Adrenal gland (tissue), 12 donors: Measurements from ENCODE around the gene GJA3. TPM values are rescaled to one million over a fixed set of nuclear protein-coding genes. Genes with fewer than 3 reads are reported as not detected.
A peak's percentile ranks its signal among the peaks of the same experiment; 100 is the strongest.

Experiments
- DNase-seq, 7 donors: peaks; one replicate each; pipeline ENCODE4 v3.0.0-alpha.2; 2019 to 2020
- H3K27ac ChIP-seq, 5 donors: fragments of 200-600 bp; sonication (generic) in 4 of 5; 1 replicate in 3 of 5; 2 replicates in 2 of 5; pipeline versions ENCODE4 v1.5.1 to v1.8.0; 2016 to 2020; ENCODE audit warnings: mild to moderate bottlenecking in 1 of 5
- H3K27me3 ChIP-seq: fragments of 200-600 bp; 2 replicates; pipeline ENCODE4 v1.8.0; 2021
- H3K36me3 ChIP-seq, 2 donors: fragments of 200-600 bp; replicated peaks in 1 of 2; 1 replicate in 1 of 2; 2 replicates in 1 of 2; pipeline versions ENCODE4 v1.5.1 to v1.8.0; 2018 to 2022
- H3K4me1 ChIP-seq, 2 donors: fragments of 200-600 bp; replicated peaks in 1 of 2; 1 replicate in 1 of 2; 2 replicates in 1 of 2; pipeline versions ENCODE4 v1.5.1 to v1.8.0; 2018 to 2021
- H3K4me3 ChIP-seq, 4 donors: fragments of 200-600 bp; sonication (generic) in 3 of 4; one replicate each; pipeline ENCODE4 v1.5.1; 2016 to 2018
- H3K9me3 ChIP-seq, 3 donors: fragments of 200-600 bp; sonication (generic) in 1 of 3; replicated peaks in 1 of 3; 1 replicate in 2 of 3; 2 replicates in 1 of 3; pipeline versions ENCODE4 v1.5.1 to v1.8.0; 2016 to 2021
- POLR2A ChIP-seq, 2 donors: fragments of 450-650 bp; IDR thresholded peaks; one replicate each; pipeline ENCODE4 v1.6.1; 2017; ENCODE audit warnings: antibody characterized with exemption in 2 of 2, mild to moderate bottlenecking in 2 of 2, moderate library complexity in 1 of 2
- WGBS, 4 donors: extraction: QIAGEN DNeasy Blood & Tissue Kit in 2 of 4; methylation state at CpG; one replicate each; pipeline versions ENCODE4 v1.1.5 to v1.1.7; 2013 to 2017; 5-methylcytosine and 5-hydroxymethylcytosine counted together
- intact Hi-C, 2 donors: fragments of 100-400 bp; cut with DNase I; formaldehyde crosslinking; loops; one replicate each; pipeline versions ENCODE4 v1.14.1 to v1.15.0; 2022 to 2023
- polyA plus RNA-seq, 3 donors: library from polyadenylated mRNA; stranded (reverse); fragments of 200-250 nt in 2 of 3; fragments of 350-450 nt in 1 of 3; fragmentation: Illumina TruSeq in 1 of 3; extraction: RNeasy Lipid Tissue Mini Kit (QIAGEN cat#74804) in 1 of 3; gene quantifications; one replicate each; pipeline ENCODE4 v1.2.3, GENCODE V29; 2013 to 2014
- total RNA-seq, 9 donors: library from RNA; depleted of rRNA in 4 of 9; stranded (reverse); fragments of >200 nt in 4 of 9; fragments of 120-200 nt in 1 of 9; fragmentation: NEBNext Ultra II Directional in 1 of 9; extraction: Animal tissue kit (Norgen Biotek cat#: 25700) in 1 of 9; gene quantifications; one replicate each; pipeline versions ENCODE4 v1.1.0 to v1.2.4, GENCODE V29; 2013 to 2023
- TF ChIP-seq, protein P1 (sequence below), 6 experiments: fragments of 450-650 bp in 4 of 6; fragments of 200-600 bp in 2 of 6; sonication (generic) in 1 of 6; IDR thresholded peaks; 1 replicate in 5 of 6; 2 replicates in 1 of 6; pipeline versions ENCODE4 v1.5.1 to v1.8.0; 2016 to 2021; ENCODE audit warnings: antibody characterized with exemption in 6 of 6, mild to moderate bottlenecking in 2 of 6, moderate library complexity in 1 of 6
- donor health status: healthy with polysubstance abuse.
- donor health status: Bipolar disorder and iron deficiency.
- donor health status: DM: yes; HTN: yes; CAD: no.
- donor health status: DM: no; HTN: no; CAD: no.
- donor health status: DM: no; HTN: no; CAD: no.
- donor health status: DM: yes; HTN: yes; CAD: no.

The GJA3 gene
- total and polyA plus RNA-seq, 12 donors: under 0.01 TPM; not detected in 11

DNA sequence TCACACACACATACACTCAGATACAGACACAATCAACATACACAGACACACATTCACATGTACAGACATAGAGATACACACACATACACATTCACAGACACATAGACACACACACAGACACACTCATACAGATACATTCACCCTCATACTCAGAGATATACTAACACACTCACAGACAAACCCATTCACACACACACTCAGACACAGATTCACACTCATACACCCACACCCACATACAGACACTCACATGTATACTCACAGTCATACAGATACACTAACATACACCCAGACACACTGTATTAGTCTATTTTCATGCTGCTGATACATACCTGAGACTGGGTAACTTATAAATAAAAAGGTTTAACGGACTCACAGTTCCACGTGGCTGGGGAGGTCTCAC, 30.8 kb downstream of the GJA3 start:
- H3K27ac ChIP-seq: no peak overlapping the region
- H3K27me3 ChIP-seq: peaks cover 4% of the 10 kb centered on the region
- H3K4me1 ChIP-seq: peaks cover 11 to 13% of the 10 kb centered on the region in 2 donors
- H3K36me3 ChIP-seq: no peaks in the 10 kb centered on the region
- no peaks in the 10 kb centered on the region for H3K9me3 ChIP-seq
- no peak overlapping the region for H3K4me3 ChIP-seq
- WGBS, 4 donors: 68 to 81% (median 77%) methylated on average over 2 of the region's 2 CpGs
- intact Hi-C loops: no loop called here
- DNase-seq: no peak
- no peak for TF ChIP-seq POLR2A (IDR thresholded peaks at IDR 0.05)
- TF ChIP-seq, protein P1, sequence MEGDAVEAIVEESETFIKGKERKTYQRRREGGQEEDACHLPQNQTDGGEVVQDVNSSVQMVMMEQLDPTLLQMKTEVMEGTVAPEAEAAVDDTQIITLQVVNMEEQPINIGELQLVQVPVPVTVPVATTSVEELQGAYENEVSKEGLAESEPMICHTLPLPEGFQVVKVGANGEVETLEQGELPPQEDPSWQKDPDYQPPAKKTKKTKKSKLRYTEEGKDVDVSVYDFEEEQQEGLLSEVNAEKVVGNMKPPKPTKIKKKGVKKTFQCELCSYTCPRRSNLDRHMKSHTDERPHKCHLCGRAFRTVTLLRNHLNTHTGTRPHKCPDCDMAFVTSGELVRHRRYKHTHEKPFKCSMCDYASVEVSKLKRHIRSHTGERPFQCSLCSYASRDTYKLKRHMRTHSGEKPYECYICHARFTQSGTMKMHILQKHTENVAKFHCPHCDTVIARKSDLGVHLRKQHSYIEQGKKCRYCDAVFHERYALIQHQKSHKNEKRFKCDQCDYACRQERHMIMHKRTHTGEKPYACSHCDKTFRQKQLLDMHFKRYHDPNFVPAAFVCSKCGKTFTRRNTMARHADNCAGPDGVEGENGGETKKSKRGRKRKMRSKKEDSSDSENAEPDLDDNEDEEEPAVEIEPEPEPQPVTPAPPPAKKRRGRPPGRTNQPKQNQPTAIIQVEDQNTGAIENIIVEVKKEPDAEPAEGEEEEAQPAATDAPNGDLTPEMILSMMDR (IDR thresholded peaks at IDR 0.05): no peak

DNA sequence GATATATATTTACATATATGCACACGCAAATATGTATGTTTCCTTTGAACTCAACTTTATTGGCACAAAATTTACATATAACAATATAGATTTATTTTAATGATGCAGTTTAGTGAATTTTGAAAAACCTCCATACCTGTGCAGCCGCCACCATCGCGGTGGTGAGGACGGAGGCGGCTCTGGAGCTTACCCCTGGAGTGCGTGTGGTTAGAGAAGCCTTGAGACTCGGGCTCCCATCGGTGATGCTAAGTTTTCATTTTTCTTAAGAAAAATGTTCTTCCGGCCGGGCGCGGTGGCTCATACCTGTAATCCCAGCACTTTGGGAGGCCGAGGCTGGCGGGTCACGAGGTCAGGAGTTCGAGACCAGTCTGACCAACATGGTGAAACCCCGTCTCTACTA, 31.8 kb downstream of the GJA3 start:
- H3K36me3 ChIP-seq: no peaks in the 10 kb centered on the region
- H3K4me1 ChIP-seq: peaks cover 11 to 13% of the 10 kb centered on the region in 2 donors
- peak overlapping the region in 2 of 4 donors; percentile 50 to 77 for H3K4me3 ChIP-seq
- TF ChIP-seq, protein P1 (IDR thresholded peaks at IDR 0.05): no peak
- TF ChIP-seq POLR2A (IDR thresholded peaks at IDR 0.05): no peak
- H3K27ac ChIP-seq: no peak overlapping the region
- peak in 1 of 7 donors; percentile 43 for DNase-seq
- 66 to 76% (median 73%) methylated on average over 14 to 18 of the region's 18 CpGs for WGBS, 4 donors
- H3K27me3 ChIP-seq: no peaks in the 10 kb centered on the region
- no peaks in the 10 kb centered on the region for H3K9me3 ChIP-seq
- intact Hi-C loops: no loop called here

DNA sequence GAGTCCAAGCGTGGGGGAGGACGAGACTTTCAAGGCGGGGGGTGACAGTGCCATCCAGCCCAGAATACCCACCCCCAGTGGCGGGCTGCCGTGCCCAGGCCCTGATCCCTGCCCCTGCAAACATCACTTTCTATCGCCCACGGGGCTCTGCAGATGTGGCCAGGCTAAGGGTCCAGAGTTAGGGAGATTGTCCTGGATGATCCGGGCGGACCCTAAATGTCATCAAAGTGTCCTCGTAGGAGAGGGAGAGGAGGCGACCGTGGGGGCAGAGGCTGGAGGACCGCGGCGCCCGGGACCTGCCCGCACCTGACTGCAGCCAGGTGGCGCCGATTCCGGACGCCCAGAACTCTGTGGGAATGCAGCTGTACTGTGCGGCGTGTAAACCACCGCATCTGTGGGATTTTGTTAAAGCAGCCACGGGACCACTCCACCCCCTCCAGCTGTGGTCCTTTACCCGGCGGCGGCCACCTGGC, 32.4 kb downstream of the GJA3 start:
- Histone ChIP-seq H3K27me3 (no peaks in the 10 kb centered on the region), H3K4me1 (peaks cover 11 to 13% of the 10 kb centered on the region in 2 donors), H3K9me3 (no peaks in the 10 kb centered on the region), H3K36me3 (no peaks in the 10 kb centered on the region), H3K4me3 (peak overlapping the region in 3 of 4 donors; percentile 18 to 77 (median 50)), H3K27ac (peak overlapping the region in 4 of 5 donors; percentile 79 to 89 (median 84))
- TF ChIP-seq, protein P1 (IDR thresholded peaks at IDR 0.05): peak in 5 of 6 experiments; percentile 18 to 23 (median 20)
- no peak for TF ChIP-seq POLR2A (IDR thresholded peaks at IDR 0.05)
- peak in 4 of 7 donors; percentile 27 to 52 (median 30) for DNase-seq
- intact Hi-C loops: no loop called here
- 1 to 3% (median 2%) methylated on average over 22 to 28 of the region's 28 CpGs; no CpG with 5 or more reads in 1 of the 4 donors for WGBS, 4 donors

DNA sequence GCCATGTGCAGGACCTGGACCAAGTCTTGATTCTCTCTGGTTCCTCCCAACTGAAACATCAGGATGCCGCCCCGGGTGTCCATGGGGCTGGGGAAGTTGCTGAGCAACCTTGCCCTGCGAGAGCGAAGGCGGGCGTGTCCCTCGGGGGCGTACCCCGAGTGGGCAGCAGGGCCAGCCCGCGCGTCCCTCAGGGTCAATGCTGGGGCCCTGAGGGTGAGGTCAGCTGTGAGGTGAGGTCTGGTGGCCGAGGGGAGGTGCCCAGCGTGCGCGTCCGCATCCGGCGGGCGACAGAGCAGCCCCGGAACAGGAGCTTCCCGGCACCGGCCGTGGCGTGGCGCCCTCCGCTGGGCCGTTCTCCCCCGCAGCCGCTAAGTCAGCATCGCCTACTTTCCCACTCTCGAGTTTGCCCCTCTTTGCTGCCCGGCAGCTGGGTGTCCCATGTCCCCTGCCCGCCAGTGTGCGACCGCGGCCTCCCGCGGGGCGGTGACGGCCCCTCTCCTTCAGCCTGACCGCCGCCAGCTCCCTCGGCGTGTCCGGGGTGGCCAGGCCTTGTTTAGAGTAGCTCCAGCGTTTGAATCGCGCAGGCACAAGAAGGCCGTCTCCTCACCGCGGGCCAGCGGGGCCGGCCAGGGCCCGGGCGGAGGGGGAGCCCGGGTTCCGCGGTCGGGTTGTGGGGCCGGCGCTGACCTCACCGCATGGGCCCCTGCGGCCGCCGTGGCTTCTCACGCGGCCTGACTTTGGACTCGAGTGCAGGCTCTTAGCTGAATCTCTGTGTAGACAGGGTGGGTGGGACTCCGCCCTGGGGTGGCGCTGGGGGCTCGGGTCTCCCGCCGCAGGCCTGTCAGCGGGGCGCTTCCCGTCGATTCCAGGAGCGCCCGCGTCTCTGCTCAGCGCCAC, 33.0 kb downstream of the GJA3 start:
- Histone ChIP-seq H3K27me3 (no peaks in the 10 kb centered on the region), H3K9me3 (no peaks in the 10 kb centered on the region), H3K36me3 (no peaks in the 10 kb centered on the region), H3K4me3 (peak overlapping the region in 3 of 4 donors; percentile 18 to 77 (median 50)), H3K27ac (peak overlapping the region; percentile 79 to 89 (median 83)), H3K4me1 (peaks cover 11 to 13% of the 10 kb centered on the region in 2 donors)
- WGBS, 4 donors: 1 to 2% (median 1%) methylated on average over 10 to 82 of the region's 82 CpGs
- peak; percentile 67 to 78 (median 73) for DNase-seq
- TF ChIP-seq POLR2A (IDR thresholded peaks at IDR 0.05): peak in 1 of 2 donors; percentile 65
- TF ChIP-seq, protein P1 (IDR thresholded peaks at IDR 0.05): peak; percentile 11 to 42 (median 36)
- intact Hi-C loops: no loop called here
